Gastrocnemius medialis (tissue), 4 donors: ENCODE data around the gene NAXE.

Experiments
- CTCF ChIP-seq, 5 experiments: fragments of 450-650 bp in 3 of 5; fragments of 200-600 bp in 2 of 5; sonication (generic) in 2 of 5; IDR thresholded peaks in 4 of 5; conservative IDR thresholded peaks in 1 of 5; 1 replicate in 4 of 5; 2 replicates in 1 of 5; pipeline ENCODE4 v1.5.1; 2016 to 2019; ENCODE audit warnings: antibody characterized with exemption in 5 of 5, mild to moderate bottlenecking in 3 of 5, moderate library complexity in 3 of 5
- POLR2A ChIP-seq, 2 donors: fragments of 450-650 bp; IDR thresholded peaks; one replicate each; pipeline ENCODE4 v1.6.1; 2017; ENCODE audit warnings: antibody characterized with exemption in 2 of 2, mild to moderate bottlenecking in 2 of 2, moderate library complexity in 2 of 2

- TF ChIP-seq CTCF (IDR thresholded peaks at IDR 0.05 in 4 of 5, conservative IDR thresholded peaks at IDR 0.05 in 1 of 5) (no peak), POLR2A (IDR thresholded peaks at IDR 0.05) (no peak)
Measured at GRCh38 chr1:156589546-156589945, 2.0 kb upstream of the NAXE start.
